ENCODE results near the gene MSI1.
A peak's percentile ranks its signal among the peaks of the same experiment; 100 is the strongest.

MSI1 gene

DNA sequence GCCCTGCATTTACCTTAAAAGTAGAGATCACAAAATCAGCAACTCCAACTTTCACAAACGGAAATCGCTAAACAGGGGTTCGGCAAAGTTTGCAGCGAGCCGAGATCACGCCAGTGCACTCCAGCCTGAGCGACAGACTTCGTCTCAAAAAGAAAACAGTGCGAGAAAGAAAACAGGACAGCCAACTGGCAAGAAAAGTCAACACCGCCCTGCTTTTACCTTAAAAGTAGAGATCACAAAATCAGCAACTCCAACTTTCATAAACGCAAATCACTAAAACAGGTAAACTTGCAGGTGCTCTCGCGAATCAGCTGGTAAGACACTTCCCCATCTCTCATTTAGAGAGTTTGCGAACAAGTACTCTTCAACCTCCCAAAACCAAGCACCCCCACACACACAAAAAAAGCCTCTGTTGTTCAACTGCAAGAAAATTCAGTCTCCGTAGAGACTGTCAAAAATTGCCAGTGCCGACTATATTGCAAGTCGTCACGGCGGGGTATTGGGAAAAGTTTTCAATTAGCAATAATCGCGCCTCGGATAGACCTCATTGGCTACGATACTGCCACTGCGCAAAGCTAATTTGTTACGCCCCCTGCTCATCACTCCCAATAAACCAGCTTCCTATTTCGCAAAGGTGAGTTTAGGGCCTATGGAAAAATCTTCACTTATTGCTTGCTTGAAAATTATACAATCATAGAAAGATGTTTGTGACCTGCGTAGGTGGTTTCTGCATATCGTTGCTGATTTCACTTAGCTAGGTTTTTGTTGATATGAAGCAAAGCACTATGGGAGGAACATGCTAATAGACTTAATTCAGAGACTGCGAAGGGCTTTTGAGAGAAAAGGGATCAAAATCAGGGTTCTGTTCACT, 76.1 kb downstream of the MSI1 start, which contains the start of gene RNU4-1:
TSS of gene RNU4-1 (minus strand) at position 577 of the 871 bp plus-strand sequence.
- no peaks in the 10 kb centered on the region for H3K27me3 Mint-ChIP-seq (ENCODE audit: low read depth)
- H3K9me3 Mint-ChIP-seq = no peaks in the 10 kb centered on the region
- H3K27ac Mint-ChIP-seq = no peak within 1 kb of the TSS
- TF ChIP-seq, protein P1, sequence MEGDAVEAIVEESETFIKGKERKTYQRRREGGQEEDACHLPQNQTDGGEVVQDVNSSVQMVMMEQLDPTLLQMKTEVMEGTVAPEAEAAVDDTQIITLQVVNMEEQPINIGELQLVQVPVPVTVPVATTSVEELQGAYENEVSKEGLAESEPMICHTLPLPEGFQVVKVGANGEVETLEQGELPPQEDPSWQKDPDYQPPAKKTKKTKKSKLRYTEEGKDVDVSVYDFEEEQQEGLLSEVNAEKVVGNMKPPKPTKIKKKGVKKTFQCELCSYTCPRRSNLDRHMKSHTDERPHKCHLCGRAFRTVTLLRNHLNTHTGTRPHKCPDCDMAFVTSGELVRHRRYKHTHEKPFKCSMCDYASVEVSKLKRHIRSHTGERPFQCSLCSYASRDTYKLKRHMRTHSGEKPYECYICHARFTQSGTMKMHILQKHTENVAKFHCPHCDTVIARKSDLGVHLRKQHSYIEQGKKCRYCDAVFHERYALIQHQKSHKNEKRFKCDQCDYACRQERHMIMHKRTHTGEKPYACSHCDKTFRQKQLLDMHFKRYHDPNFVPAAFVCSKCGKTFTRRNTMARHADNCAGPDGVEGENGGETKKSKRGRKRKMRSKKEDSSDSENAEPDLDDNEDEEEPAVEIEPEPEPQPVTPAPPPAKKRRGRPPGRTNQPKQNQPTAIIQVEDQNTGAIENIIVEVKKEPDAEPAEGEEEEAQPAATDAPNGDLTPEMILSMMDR (IDR thresholded peaks at IDR 0.05; ENCODE audit: unreplicated experiment in 3 of 3) = no peak
- peak within 1 kb of the TSS in 1 of 3 experiments; percentile 5 for H3K4me3 Mint-ChIP-seq
- H3K36me3 Mint-ChIP-seq (ENCODE audit: low read depth) = no peaks in the 10 kb centered on the region
- H3K4me1 Mint-ChIP-seq = no peaks in the 10 kb centered on the region

DNA sequence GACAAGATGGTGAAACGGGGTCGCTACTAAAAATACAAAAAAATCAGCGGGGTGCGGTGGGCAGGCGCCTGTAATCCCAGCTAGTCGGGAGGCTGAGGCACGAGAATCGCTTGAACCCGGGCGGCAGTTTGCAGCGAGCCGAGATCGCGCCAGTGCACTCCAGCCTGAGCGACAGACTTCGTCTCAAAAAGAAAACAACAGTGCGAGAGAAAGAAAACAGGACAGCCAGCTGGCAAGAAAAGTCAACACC, 76.6 kb downstream of the MSI1 start:
- Mint-ChIP-seq H3K4me1 (no peaks in the 10 kb centered on the region), H3K36me3 (ENCODE audit: low read depth) (no peaks in the 10 kb centered on the region), H3K27me3 (ENCODE audit: low read depth) (no peaks in the 10 kb centered on the region), H3K4me3 (no peak overlapping the region), H3K27ac (no peak overlapping the region), H3K9me3 (no peaks in the 10 kb centered on the region)
- TF ChIP-seq, protein P1 (IDR thresholded peaks at IDR 0.05; ENCODE audit: unreplicated experiment in 3 of 3) = no peak

All from nephron (organoid).